Upper lobe of left lung (tissue), 4 donors: ENCODE results near the gene LYPD6B.

Experiments used
- CTCF ChIP-seq, 6 experiments: fragments of 450-650 bp in 4 of 6; fragments of 200-600 bp in 2 of 6; sonication (generic) in 2 of 6; IDR thresholded peaks; one replicate each; pipeline ENCODE4 v1.5.1; 2016 to 2019; ENCODE audit warnings: antibody characterized with exemption in 6 of 6
- EP300 ChIP-seq, 4 donors: sonication (generic); formaldehyde crosslinking; IDR thresholded peaks; one replicate each; pipeline ENCODE4 v1.5.1; 2017; ENCODE audit warnings: antibody characterized with exemption in 4 of 4, control low read depth in 2 of 4
- POLR2A ChIP-seq, 4 donors: fragments of 450-650 bp; IDR thresholded peaks; one replicate each; pipeline ENCODE4 v1.5.1; 2016 to 2017; ENCODE audit warnings: antibody characterized with exemption in 4 of 4, mild to moderate bottlenecking in 2 of 4
- POLR2AphosphoS5 ChIP-seq, 2 donors: sonication (generic); formaldehyde crosslinking; IDR thresholded peaks; one replicate each; pipeline ENCODE4 v1.5.1; 2017; ENCODE audit warnings: antibody characterized with exemption in 2 of 2

GRCh38 chr2:149160195-149160594, 121.7 kb downstream of the LYPD6B start:
- TF ChIP-seq POLR2AphosphoS5 (IDR thresholded peaks at IDR 0.05) (no peak), CTCF (IDR thresholded peaks at IDR 0.05) (no peak), POLR2A (IDR thresholded peaks at IDR 0.05) (no peak), EP300 (IDR thresholded peaks at IDR 0.05) (no peak)
